B cell (primary cell): ENCODE data around the gene PXN.

Experiments used
- CTCF ChIP-seq: fragments of 200-600 bp; IDR thresholded peaks from one replicate; pipeline ENCODE4 v1.8.0; 2022; ENCODE audit warnings: antibody characterized with exemption, mild to moderate bottlenecking
- EZH2 ChIP-seq: IDR thresholded peaks from 2 replicates; pipeline ENCODE4 v1.6.1; 2012; ENCODE audit warnings: borderline replicate concordance, low read depth, mild to moderate bottlenecking, moderate library complexity, low read length; ENCODE audit not compliant: insufficient read depth, poor library complexity, severe bottlenecking

- TF ChIP-seq CTCF (no peak), EZH2 (no peak)
These were observed 59.3 kb downstream of the PXN start for GRCh38 chr12:120206228-120206627.
